BJ (cell line): ENCODE data around the gene UTP15. TPM values are rescaled to one million over a fixed set of nuclear protein-coding genes. Genes with fewer than 3 reads are reported as not detected.

Experiments
- CTCF ChIA-PET: fragments of 350-600 bp; formaldehyde crosslinking; extraction: SDS; loops from one replicate; lab custom pipeline; 2021; ENCODE audit warnings: antibody characterized with exemption, inconsistent platforms; lab: Yijun Ruan, JAX
- POLR2A ChIA-PET: fragments of 300-600 bp; sonication (Branson Sonifier 250); formaldehyde crosslinking; extraction: SDS; loops from one replicate; lab custom pipeline; 2021; ENCODE audit warnings: antibody characterized with exemption; lab: Charles Lee
- DNase-seq: peaks from one replicate; pipeline ENCODE4 v3.0.0-alpha.2; 2011; ENCODE audit warnings: low read depth
- H3K27me3 ChIP-seq: 2 replicates; pipeline ENCODE4 v1.6.0; 2011; ENCODE audit warnings: low read length; ENCODE audit not compliant: control insufficient read depth, insufficient read depth
- H3K36me3 ChIP-seq: 2 replicates; pipeline ENCODE4 v1.5.1; 2011; ENCODE audit warnings: low read length; ENCODE audit not compliant: control insufficient read depth, insufficient read depth
- H3K4me3 ChIP-seq: 2 replicates; pipeline ENCODE4 v1.5.1; 2011; ENCODE audit warnings: low read depth, mild to moderate bottlenecking, control low read depth, low read length
- polyA plus RNA-seq: library from polyadenylated mRNA; depleted of rRNA; stranded (reverse); fragments of >200 nt; gene quantifications from 2 replicates; pipeline ENCODE4 v1.2.3, GENCODE V29; 2011
- TF ChIP-seq, protein P1 (sequence below): IDR thresholded peaks from 2 replicates; pipeline ENCODE4 v1.5.1; 2011; ENCODE audit warnings: low read depth, mild to moderate bottlenecking, control low read depth, inconsistent platforms, low read length, moderate library complexity; ENCODE audit not compliant: insufficient read depth

Gene UTP15
- polyA plus RNA-seq, 1 experiment = 8.8 TPM

GRCh38 chr5:73587923-73588322 lies 22.4 kb downstream of the UTP15 start:
- no peak for DNase-seq
- CTCF ChIA-PET = interaction anchor here (0.6 to 7.3 kb wide), 6 partner anchors 9 to 639 kb away, joined by 3 to 183 read pairs (median 6); no protein-coding TSS in a partner anchor
- Histone ChIP-seq H3K27me3 (no peaks in the 10 kb centered on the region), H3K4me3 (no peak overlapping the region), H3K36me3 (no peaks in the 10 kb centered on the region)
- POLR2A ChIA-PET = no interaction called here
- TF ChIP-seq, protein P1, sequence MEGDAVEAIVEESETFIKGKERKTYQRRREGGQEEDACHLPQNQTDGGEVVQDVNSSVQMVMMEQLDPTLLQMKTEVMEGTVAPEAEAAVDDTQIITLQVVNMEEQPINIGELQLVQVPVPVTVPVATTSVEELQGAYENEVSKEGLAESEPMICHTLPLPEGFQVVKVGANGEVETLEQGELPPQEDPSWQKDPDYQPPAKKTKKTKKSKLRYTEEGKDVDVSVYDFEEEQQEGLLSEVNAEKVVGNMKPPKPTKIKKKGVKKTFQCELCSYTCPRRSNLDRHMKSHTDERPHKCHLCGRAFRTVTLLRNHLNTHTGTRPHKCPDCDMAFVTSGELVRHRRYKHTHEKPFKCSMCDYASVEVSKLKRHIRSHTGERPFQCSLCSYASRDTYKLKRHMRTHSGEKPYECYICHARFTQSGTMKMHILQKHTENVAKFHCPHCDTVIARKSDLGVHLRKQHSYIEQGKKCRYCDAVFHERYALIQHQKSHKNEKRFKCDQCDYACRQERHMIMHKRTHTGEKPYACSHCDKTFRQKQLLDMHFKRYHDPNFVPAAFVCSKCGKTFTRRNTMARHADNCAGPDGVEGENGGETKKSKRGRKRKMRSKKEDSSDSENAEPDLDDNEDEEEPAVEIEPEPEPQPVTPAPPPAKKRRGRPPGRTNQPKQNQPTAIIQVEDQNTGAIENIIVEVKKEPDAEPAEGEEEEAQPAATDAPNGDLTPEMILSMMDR = no peak

GRCh38 chr5:73591102-73591695 lies 25.7 kb downstream of the UTP15 start:
- Histone ChIP-seq H3K27me3 (no peaks in the 10 kb centered on the region), H3K4me3 (no peak overlapping the region), H3K36me3 (no peaks in the 10 kb centered on the region)
- POLR2A ChIA-PET = interaction anchor here (0.5 to 0.6 kb wide), 2 partner anchors 191 to 347 kb away, joined by 4 to 8 read pairs; no protein-coding TSS in a partner anchor
- CTCF ChIA-PET = interaction anchor here (0.6 to 7.3 kb wide), 48 partner anchors 9 to 1069 kb away, joined by 3 to 183 read pairs (median 4); no protein-coding TSS in a partner anchor
- TF ChIP-seq, protein P1 = peak; percentile 60
- DNase-seq = peak; percentile 26

DNA sequence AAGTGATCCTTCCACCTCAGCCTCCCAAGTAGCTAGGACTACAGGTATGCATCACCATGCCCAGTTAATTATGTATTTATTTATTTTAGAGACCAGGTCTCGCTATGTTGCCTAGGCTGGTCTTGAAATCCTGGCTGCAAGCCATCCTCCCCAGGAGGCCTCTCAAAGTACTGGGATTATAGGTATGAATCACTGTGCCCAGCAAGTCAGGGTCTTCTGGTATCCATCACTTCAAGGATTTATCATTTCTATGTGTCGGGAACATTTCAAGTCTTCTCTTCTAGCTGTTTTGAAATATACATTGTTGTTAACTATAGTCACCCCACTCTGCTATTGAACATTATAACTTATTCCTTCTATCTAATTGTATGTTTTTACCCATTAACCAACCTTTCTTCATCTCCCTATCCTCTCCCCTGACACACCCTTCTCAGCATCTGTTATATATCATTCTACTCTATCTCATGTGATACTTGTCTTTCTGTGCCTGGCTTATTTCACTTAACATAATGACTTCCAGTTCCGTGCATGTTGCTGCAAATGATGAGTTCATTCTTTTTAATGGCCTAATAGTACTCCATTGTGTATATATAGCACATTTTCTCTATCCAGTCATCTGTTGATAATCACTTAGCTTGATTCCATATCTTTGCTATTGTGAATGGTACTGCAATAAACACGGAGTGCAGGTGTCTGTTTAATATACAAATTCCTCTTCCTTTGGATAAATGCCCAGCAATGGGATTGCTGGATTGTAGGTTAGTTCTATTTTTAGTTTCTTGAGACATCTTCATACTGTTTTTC lies 26.4 kb downstream of the UTP15 start:
- no peak overlapping the region for H3K4me3 ChIP-seq
- no peaks in the 10 kb centered on the region for H3K36me3 ChIP-seq
- ChIA-PET POLR2A (interaction anchor here (0.5 to 0.6 kb wide), 2 partner anchors 190 to 347 kb away, joined by 4 to 8 read pairs; no protein-coding TSS in a partner anchor), CTCF (interaction anchor here (0.6 to 7.3 kb wide), 44 partner anchors 10 to 1062 kb away, joined by 3 to 183 read pairs (median 4); no protein-coding TSS in a partner anchor)
- H3K27me3 ChIP-seq = no peaks in the 10 kb centered on the region
- DNase-seq = peak; percentile 11
- TF ChIP-seq, protein P1 = no peak

DNA sequence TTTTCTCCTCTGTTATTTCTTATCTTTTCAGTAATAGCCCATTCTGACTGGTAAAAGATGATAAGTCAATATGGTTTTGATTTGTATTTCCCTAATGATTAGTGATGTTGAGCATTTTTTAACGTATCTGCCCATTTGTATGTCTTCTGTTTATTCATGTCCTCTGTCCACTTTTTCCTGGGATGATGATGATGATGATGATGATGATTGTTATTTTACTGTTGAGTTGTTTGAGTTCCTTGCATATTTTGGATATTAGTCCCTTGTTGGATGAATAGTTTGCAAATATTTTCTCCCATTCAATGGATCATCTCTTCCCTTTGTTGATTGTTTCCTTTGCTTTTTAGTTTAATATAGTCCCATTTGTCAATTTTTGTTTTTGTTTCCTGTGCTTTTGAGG lies 27.0 kb downstream of the UTP15 start:
- POLR2A ChIA-PET = no interaction called here
- TF ChIP-seq, protein P1 = no peak

GRCh38 chr5:73596705-73597328 lies 31.3 kb downstream of the UTP15 start:
- CTCF ChIA-PET = interaction anchor here (0.7 to 2.2 kb wide), 13 partner anchors 8 to 198 kb away, joined by 3 to 12 read pairs (median 3); no protein-coding TSS in a partner anchor
- Histone ChIP-seq H3K27me3 (no peaks in the 10 kb centered on the region), H3K36me3 (no peaks in the 10 kb centered on the region), H3K4me3 (no peak overlapping the region)
- TF ChIP-seq, protein P1 = peak; percentile 50
- DNase-seq = no peak
- POLR2A ChIA-PET = no interaction called here

More for the DNA sequence above, 27.0 kb downstream of the UTP15 start:
- Histone ChIP-seq H3K4me3 (no peak overlapping the region), H3K27me3 (no peaks in the 10 kb centered on the region), H3K36me3 (no peaks in the 10 kb centered on the region)
- DNase-seq = peak; percentile 38
- CTCF ChIA-PET = interaction anchor here (0.6 to 7.3 kb wide), 7 partner anchors 16 to 1057 kb away, joined by 3 to 183 read pairs (median 32); no protein-coding TSS in a partner anchor
